Measurements from ENCODE around the gene SLC22A14. TPM values are rescaled to one million over a fixed set of nuclear protein-coding genes. Genes with fewer than 3 reads are reported as not detected.

SLC22A14 gene
- total RNA-seq, 1 experiment from 2014 or later: 0.22 TPM

DNA sequence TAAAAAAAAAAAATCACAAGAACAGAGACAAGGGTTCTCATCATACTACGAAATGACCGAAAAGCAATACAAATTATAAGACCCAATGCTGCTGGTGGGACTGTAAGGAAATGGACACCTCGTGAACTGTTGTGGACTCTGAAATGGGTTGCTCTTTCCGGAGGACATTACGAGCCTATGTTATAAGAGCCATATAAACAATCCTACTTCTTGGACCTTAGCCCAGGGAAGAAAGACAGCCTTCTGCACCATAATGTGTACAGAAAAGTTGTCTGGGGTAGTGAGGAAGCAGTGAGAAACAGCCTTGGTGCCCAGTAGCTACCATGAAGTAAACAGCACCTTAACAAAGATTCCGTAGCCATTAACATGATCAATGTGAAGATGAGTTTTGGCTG is 2.7 kb downstream of the SLC22A14 start:
- CTCF ChIA-PET: interaction anchor here (1.4 kb wide), 1 partner anchor 14 kb away, joined by 4 read pairs; no protein-coding TSS in a partner anchor
- no TSS peak for BruUV-seq (replicated peaks)
- TF ChIP-seq SIN3A (IDR thresholded peaks at IDR 0.05; ENCODE audit: low read depth): no peak
- TF ChIP-seq JUND (IDR thresholded peaks at IDR 0.05): no peak
- no peak for TF ChIP-seq ELF1 (IDR thresholded peaks at IDR 0.05; ENCODE audit: borderline replicate concordance, low read depth)
- TF ChIP-seq, protein P1, sequence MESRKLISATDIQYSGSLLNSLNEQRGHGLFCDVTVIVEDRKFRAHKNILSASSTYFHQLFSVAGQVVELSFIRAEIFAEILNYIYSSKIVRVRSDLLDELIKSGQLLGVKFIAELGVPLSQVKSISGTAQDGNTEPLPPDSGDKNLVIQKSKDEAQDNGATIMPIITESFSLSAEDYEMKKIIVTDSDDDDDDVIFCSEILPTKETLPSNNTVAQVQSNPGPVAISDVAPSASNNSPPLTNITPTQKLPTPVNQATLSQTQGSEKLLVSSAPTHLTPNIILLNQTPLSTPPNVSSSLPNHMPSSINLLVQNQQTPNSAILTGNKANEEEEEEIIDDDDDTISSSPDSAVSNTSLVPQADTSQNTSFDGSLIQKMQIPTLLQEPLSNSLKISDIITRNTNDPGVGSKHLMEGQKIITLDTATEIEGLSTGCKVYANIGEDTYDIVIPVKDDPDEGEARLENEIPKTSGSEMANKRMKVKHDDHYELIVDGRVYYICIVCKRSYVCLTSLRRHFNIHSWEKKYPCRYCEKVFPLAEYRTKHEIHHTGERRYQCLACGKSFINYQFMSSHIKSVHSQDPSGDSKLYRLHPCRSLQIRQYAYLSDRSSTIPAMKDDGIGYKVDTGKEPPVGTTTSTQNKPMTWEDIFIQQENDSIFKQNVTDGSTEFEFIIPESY (IDR thresholded peaks at IDR 0.05; ENCODE audit: extremely low read depth, insufficient replicate concordance, low read length): no peak
- no peak for TF ChIP-seq YY1 (IDR thresholded peaks at IDR 0.05; ENCODE audit: extremely low read depth, insufficient replicate concordance, low read depth, low read length)
- no peak for TF ChIP-seq POLR2A (IDR thresholded peaks at IDR 0.05; ENCODE audit: borderline replicate concordance, extremely low read depth, insufficient read depth, insufficient read length)
- TF ChIP-seq ZFX (IDR thresholded peaks at IDR 0.05): no peak
- TF ChIP-seq, protein P2, sequence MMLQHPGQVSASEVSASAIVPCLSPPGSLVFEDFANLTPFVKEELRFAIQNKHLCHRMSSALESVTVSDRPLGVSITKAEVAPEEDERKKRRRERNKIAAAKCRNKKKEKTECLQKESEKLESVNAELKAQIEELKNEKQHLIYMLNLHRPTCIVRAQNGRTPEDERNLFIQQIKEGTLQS (IDR thresholded peaks at IDR 0.05): no peak
- no peak for TF ChIP-seq POLR2AphosphoS5 (IDR thresholded peaks at IDR 0.05; ENCODE audit: low read depth, low read length)
- no peak for TF ChIP-seq CEBPB (IDR thresholded peaks at IDR 0.05; ENCODE audit: low read depth)
- no peak for TF ChIP-seq TCF7L2 (IDR thresholded peaks at IDR 0.05; ENCODE audit: borderline replicate concordance, extremely low read depth, insufficient read depth, insufficient read length)
- TF ChIP-seq, protein P3, sequence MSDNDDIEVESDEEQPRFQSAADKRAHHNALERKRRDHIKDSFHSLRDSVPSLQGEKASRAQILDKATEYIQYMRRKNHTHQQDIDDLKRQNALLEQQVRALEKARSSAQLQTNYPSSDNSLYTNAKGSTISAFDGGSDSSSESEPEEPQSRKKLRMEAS (IDR thresholded peaks at IDR 0.05): no peak
- TF ChIP-seq ZNF274 (IDR thresholded peaks at IDR 0.05; ENCODE audit: low read depth, low read length): no peak
- TF ChIP-seq, protein P4, sequence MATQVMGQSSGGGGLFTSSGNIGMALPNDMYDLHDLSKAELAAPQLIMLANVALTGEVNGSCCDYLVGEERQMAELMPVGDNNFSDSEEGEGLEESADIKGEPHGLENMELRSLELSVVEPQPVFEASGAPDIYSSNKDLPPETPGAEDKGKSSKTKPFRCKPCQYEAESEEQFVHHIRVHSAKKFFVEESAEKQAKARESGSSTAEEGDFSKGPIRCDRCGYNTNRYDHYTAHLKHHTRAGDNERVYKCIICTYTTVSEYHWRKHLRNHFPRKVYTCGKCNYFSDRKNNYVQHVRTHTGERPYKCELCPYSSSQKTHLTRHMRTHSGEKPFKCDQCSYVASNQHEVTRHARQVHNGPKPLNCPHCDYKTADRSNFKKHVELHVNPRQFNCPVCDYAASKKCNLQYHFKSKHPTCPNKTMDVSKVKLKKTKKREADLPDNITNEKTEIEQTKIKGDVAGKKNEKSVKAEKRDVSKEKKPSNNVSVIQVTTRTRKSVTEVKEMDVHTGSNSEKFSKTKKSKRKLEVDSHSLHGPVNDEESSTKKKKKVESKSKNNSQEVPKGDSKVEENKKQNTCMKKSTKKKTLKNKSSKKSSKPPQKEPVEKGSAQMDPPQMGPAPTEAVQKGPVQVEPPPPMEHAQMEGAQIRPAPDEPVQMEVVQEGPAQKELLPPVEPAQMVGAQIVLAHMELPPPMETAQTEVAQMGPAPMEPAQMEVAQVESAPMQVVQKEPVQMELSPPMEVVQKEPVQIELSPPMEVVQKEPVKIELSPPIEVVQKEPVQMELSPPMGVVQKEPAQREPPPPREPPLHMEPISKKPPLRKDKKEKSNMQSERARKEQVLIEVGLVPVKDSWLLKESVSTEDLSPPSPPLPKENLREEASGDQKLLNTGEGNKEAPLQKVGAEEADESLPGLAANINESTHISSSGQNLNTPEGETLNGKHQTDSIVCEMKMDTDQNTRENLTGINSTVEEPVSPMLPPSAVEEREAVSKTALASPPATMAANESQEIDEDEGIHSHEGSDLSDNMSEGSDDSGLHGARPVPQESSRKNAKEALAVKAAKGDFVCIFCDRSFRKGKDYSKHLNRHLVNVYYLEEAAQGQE (IDR thresholded peaks at IDR 0.05; ENCODE audit: low read depth): no peak
- TF ChIP-seq, protein P5, sequence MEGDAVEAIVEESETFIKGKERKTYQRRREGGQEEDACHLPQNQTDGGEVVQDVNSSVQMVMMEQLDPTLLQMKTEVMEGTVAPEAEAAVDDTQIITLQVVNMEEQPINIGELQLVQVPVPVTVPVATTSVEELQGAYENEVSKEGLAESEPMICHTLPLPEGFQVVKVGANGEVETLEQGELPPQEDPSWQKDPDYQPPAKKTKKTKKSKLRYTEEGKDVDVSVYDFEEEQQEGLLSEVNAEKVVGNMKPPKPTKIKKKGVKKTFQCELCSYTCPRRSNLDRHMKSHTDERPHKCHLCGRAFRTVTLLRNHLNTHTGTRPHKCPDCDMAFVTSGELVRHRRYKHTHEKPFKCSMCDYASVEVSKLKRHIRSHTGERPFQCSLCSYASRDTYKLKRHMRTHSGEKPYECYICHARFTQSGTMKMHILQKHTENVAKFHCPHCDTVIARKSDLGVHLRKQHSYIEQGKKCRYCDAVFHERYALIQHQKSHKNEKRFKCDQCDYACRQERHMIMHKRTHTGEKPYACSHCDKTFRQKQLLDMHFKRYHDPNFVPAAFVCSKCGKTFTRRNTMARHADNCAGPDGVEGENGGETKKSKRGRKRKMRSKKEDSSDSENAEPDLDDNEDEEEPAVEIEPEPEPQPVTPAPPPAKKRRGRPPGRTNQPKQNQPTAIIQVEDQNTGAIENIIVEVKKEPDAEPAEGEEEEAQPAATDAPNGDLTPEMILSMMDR (IDR thresholded peaks at IDR 0.05 in 2 of 3, conservative IDR thresholded peaks at IDR 0.05 in 1 of 3; ENCODE audit: borderline replicate concordance in 1 of 3, insufficient read depth in 1 of 3, low read depth in 2 of 3, low read length in 2 of 3): no peak

More for the DNA sequence above, 2.7 kb downstream of the SLC22A14 start:
- no peaks in the 10 kb centered on the region for H3K4me1 ChIP-seq (ENCODE audit: control insufficient read depth in 1 of 2, insufficient read depth in 2 of 2, low read length in 2 of 2)
- intact Hi-C loops (cut with micrococcal nuclease): no loop called here
- no peaks in the 10 kb centered on the region for H4K20me1 ChIP-seq (ENCODE audit: insufficient read depth)
- ChIA-PET POLR2A (no interaction called here), RAD21 (ENCODE audit: low non-redundant PET in 1 of 2, low total read pairs in 2 of 2, uncharacterized antibody in 2 of 2, unreplicated experiment in 2 of 2) (no interaction called here)
- ATAC-seq (no peak), DNase-seq (ENCODE audit: low read depth, low spot score) (no peak)
- no peak overlapping the region for H2AFZ ChIP-seq (ENCODE audit: low read depth, low read length, poor library complexity, severe bottlenecking)
- no peak overlapping the region for H3K9ac ChIP-seq (ENCODE audit: low read length)
- no peaks in the 10 kb centered on the region for H3K27me3 ChIP-seq (ENCODE audit: insufficient read depth, low read length)
- no peaks in the 10 kb centered on the region for H3K79me2 ChIP-seq (ENCODE audit: insufficient read depth, low read length)
- H3K4me2 ChIP-seq (ENCODE audit: low read length): no peak overlapping the region
- no peaks in the 10 kb centered on the region for H3K9me3 ChIP-seq (ENCODE audit: control insufficient read depth in 1 of 2, insufficient read depth in 1 of 2, low read depth in 1 of 2, low read length in 2 of 2)
- no peaks in the 10 kb centered on the region for H3K36me3 ChIP-seq (ENCODE audit: control insufficient read depth in 1 of 2, insufficient read depth in 2 of 2, low read length in 2 of 2)
- H3K4me3 ChIP-seq (replicated peaks in 1 of 2; ENCODE audit: low read depth in 1 of 2, low read length in 2 of 2): no peak overlapping the region
- H3K27ac ChIP-seq (ENCODE audit: low read depth, low read length): no peak overlapping the region
- H3K9me2 ChIP-seq (ENCODE audit: insufficient read depth): no peaks in the 10 kb centered on the region
